ENCODE results near the gene GMCL1. TPM values are rescaled to one million over a fixed set of nuclear protein-coding genes. Genes with fewer than 3 reads are reported as not detected.

The GMCL1 gene, protein sequence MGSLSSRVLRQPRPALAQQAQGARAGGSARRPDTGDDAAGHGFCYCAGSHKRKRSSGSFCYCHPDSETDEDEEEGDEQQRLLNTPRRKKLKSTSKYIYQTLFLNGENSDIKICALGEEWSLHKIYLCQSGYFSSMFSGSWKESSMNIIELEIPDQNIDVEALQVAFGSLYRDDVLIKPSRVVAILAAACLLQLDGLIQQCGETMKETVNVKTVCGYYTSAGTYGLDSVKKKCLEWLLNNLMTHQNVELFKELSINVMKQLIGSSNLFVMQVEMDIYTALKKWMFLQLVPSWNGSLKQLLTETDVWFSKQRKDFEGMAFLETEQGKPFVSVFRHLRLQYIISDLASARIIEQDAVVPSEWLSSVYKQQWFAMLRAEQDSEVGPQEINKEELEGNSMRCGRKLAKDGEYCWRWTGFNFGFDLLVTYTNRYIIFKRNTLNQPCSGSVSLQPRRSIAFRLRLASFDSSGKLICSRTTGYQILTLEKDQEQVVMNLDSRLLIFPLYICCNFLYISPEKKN
- 10.1 and 10.5 TPM in 2 replicates for total RNA-seq

DNA sequence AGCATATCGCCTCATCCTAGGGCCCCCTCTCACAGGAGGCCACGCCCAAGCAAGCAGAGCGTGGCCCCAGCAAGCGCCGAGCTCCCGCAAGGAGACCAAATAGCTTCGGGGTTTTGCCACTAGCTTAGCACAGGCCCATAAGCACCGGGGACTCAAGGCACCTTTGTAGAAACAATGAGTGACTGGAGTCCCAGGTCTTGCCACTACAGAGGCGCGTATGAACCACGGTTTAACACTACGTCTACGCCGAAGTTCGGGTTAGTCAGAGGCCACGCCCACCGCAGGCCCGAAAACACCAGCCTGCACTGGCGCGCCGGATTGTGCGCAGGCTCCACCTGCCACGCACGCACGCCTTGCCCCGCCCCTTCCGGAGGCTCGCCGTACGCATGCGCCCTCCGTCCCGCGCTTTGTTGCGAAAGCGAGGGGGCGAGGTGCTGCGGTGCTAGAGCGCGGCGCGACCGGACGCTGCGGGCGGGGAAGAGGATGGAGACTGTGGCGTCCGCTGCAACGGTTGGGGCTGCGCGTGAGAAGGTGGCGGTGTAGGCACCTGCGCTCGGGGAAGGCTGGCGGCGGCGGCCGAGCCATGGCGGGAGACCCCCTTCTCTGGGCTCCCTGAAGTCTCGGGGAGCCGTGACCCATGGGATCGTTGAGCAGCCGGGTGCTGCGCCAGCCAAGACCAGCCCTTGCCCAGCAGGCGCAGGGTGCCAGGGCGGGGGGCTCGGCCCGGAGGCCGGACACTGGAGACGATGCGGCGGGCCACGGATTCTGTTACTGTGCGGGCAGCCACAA is at the start of gene GMCL1:
Gene GMCL1, plus strand, starts transcription at position 405 of the 789 bp plus-strand sequence. Its CDS starts 233 bp downstream, at position 638.

DNA sequence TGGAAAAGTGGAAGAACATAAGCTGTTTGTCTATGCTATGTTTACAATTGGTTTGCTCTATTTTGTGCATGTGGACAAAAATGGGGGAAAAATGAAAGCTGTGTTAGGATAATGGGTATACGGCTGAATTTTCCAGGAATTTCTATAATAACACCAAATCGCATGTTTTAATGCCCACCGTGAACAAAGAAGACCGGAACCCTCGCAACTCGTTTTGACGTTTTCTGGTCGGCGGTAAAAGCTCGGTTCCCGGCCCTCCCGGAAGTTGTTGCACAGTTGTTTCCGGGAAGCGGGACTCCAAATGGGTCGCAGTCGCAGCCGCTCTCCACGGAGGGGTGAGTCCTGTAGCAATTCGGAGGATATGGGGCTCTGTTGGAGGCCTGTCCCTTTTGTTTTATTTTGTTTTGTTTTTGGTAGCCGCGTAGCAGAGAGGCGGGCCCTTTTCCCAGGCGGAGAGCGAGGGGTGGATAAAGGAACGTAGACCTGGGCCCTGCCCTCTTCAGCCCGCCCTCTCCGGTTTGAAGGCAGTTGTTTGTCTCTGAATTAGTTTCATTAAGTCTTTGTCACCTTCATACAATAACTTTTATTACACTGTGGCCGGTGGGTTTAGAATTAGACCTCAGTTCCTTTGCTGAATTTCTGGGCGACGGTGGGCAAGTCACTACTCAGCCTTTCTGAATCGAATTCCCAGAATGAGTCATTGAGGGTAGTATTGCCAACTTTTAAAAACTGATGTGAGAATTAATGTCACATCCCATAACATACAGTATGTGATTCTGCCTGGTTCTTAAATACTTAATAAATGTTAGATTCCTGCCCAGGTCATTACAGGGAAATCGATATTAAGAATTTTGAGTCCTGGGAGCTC is 64.5 kb downstream of the GMCL1 start, which contains the start of gene SNRNP27:
Gene SNRNP27, plus strand, starts transcription at position 273 of the 868 bp plus-strand sequence. Its CDS starts 29 bp downstream, at position 302.

GRCh38 chr2:69914950-69915945 is 85.8 kb downstream of the GMCL1 start, which contains the start of gene MXD1:
MXD1 (plus strand) TSS chr2:69915109; CDS start chr2:69915331, 222 bp downstream.

Other genes with a start within 250 kb of the GMCL1 start
- gene AAK1, start 185.9 kb upstream of the GMCL1 start, total RNA-seq: 36.5 and 59.6 TPM in 2 replicates
- 19.0 and 30.7 TPM in 2 replicates for gene ANXA4, start 87.5 kb upstream of the GMCL1 start, total RNA-seq
- gene SNRNP27, start 64.3 kb downstream of the GMCL1 start, total RNA-seq: 45.1 and 66.7 TPM in 2 replicates
- gene MXD1, start 85.4 kb downstream of the GMCL1 start, total RNA-seq: 6.5 and 8.9 TPM in 2 replicates
- 0.14 and 0.30 TPM in 2 replicates for gene ASPRV1, start 132.0 kb downstream of the GMCL1 start, total RNA-seq